ENCODE results near the gene KLHL4.

DNA sequence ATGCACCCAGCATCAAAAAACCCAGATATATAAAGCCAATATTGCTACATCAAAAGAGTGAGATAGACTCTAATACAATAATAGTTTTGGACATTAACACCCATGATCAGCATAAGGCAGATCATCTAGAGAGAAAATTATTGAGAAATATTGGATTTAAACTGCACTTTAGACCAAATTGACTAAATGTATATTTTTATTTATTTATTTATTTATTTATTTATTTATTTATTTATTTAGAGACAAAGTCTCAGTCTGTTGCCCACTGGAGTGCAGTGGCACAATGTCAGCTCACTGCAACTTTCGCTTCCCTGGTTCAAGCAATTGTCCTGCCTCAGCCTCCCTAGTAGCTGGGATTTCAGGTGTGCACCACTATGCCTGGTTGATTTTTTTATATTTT, 193.0 kb downstream of the KLHL4 start:
- no peak for TF ChIP-seq EZH2 (IDR thresholded peaks at IDR 0.05)
- TF ChIP-seq, protein P1, sequence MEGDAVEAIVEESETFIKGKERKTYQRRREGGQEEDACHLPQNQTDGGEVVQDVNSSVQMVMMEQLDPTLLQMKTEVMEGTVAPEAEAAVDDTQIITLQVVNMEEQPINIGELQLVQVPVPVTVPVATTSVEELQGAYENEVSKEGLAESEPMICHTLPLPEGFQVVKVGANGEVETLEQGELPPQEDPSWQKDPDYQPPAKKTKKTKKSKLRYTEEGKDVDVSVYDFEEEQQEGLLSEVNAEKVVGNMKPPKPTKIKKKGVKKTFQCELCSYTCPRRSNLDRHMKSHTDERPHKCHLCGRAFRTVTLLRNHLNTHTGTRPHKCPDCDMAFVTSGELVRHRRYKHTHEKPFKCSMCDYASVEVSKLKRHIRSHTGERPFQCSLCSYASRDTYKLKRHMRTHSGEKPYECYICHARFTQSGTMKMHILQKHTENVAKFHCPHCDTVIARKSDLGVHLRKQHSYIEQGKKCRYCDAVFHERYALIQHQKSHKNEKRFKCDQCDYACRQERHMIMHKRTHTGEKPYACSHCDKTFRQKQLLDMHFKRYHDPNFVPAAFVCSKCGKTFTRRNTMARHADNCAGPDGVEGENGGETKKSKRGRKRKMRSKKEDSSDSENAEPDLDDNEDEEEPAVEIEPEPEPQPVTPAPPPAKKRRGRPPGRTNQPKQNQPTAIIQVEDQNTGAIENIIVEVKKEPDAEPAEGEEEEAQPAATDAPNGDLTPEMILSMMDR (IDR thresholded peaks at IDR 0.05): no peak
